Ramos (cell line): ENCODE data around the gene C19orf85.
"Not testable (repeated sequence)": the region's sequence is repeated elsewhere in the genome, so short reads cannot be mapped to it uniquely, and the experiment has no call there.

Source experiments
- in situ Hi-C: fragments of 300-500 bp; cut with MboI; formaldehyde crosslinking; loops from one replicate; pipeline ENCODE4 v1.14.3; 2022; ENCODE audit warnings: low sequenced_read_pairs; ENCODE audit not compliant: unreplicated experiment

C19orf85 gene

DNA sequence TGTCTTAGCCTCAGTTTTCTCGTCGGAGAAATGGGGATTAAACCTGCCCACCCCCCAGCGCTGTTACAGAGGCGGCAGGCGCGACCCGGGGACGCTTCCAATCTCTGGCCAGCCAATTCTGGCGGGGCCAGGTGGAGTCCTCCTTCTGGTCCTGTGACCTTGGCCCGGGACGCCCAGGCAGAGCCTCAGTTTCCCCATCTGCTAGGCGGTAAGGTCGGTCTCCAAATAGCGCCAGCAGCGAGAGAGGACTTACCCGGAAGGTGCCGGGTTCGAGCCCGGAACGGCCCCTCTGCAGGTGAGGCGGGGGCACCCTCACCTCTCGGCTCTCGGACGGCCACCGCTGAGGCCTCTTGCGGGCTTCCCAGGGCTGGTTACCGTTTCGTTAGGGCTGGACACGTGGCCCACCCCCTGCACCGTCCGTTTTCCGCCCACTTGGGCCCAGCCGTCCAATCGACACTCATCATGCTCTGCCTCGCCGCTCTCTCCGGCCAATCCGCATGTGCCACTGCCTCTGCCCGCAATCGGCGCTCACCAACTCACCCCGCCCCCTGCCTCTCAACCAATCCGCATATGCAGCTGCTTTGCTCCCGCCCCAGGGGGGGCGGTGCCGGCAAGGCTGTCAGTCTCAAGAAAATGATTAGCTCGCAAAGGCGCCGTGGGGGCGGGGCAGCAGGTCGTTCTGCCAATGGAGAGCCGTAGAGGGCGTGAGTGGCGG lies 3.1 kb downstream of the C19orf85 start, which contains the start of gene ISOC2:
Gene ISOC2 (minus strand): TSS at position 384 of the 715 bp plus-strand sequence. CDS start 5,156 bp downstream, outside the sequence.
- in situ Hi-C loops = no loop called here

- in situ Hi-C loops = no loop called here
Observed at GRCh38 chr19:55460670-55461258, 3.8 kb downstream of the C19orf85 start.

- in situ Hi-C loops = no loop called here
Observed at GRCh38 chr19:55459950-55460657, 4.4 kb downstream of the C19orf85 start.

- in situ Hi-C loops = no loop called here
Observed at GRCh38 chr19:55459551-55459949, 5.0 kb downstream of the C19orf85 start.

GRCh38 chr19:55457683-55458457 lies 6.7 kb downstream of the C19orf85 start:
- in situ Hi-C loops = no loop called here

DNA sequence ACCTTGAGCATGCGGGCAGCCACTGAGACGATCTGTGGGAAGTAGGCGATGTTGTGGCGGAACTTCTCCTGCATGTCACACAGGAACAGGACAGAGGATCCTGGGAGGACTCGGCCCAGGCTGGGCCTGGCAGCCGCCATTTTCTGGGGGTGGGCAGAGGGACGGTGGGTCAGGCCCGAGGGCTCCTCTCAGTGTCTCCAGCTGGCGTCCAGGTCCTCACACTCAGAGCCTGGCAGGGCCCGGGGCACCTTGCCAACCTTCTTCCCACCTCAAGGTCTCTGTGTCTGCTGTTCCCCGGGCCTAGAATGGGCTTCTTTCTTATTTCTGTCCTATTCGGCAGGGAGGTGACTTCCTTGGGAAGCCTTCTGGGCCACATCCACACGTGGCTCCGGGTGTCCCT lies 8.2 kb downstream of the C19orf85 start:
- in situ Hi-C loops = no loop called here

DNA sequence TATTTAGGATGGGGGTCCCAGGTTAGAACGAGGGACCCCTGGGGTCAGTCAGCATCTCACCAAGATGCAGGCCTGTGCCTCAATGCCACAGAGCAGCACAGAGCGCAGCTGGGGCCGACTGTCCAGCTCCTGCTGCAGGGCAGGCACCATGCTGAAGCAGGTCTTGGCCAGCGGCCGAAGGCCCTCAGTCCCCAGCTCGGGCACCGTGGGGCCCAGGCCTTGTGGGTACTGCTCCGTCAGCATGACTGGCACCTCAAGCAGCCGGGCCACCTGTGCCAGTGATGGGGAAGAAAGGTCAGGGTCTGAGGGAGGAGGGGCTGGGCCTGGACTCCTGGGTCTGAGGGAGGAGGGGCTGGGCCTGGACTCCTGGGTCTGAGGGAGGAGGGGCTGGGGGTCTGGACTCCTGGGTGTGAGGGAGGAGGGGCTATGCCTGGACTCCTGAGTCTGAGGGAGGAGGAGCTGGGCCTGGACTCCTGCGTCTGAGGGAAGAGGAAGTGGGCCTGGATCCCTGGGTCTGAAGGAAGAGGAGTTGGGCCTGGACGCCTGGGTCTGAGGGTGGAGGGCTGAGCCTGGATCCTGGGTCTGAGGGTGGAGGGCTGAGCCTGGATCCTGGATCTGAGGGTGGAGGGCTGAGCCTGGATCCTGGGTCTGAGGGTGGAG lies 8.8 kb downstream of the C19orf85 start:
- in situ Hi-C loops = no loop called here

GRCh38 chr19:55454787-55455243 lies 9.7 kb downstream of the C19orf85 start:
- in situ Hi-C loops = no loop called here

DNA sequence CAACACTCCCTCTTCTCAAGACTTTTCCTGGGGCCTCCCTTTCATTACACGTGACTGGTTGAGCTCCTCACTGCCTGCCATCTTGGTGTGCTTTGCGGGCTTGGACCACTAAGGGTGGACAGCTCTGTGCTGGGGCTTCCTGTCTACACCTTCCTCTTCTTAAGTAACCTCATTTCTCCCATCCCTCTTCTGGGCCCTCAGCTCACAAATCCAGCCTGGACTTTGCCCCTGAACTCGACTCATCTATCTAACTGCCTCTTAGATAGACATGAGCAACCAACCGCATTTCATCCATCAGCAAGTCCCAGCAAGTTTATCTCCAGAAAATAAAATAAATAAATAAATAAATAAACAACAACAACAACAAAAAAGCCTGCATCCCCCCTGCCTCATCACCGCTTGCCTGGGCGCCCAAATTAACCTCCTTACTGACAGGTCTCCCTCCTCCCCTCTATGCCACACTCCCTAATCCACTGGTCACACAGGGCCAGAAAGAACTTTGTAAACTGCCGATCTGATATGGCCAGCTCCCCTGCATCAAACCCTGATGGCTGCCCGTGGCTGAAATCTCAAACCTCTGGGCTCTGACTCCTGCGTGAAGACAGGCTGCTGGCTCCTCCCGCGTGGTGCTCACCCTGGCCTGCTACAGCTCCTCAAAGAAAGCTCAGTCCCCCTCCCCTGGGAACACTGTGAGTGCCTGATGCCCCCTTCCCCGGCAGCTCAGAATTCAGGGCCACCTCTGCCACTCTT lies 10.9 kb downstream of the C19orf85 start:
- in situ Hi-C loops = no loop called here

DNA sequence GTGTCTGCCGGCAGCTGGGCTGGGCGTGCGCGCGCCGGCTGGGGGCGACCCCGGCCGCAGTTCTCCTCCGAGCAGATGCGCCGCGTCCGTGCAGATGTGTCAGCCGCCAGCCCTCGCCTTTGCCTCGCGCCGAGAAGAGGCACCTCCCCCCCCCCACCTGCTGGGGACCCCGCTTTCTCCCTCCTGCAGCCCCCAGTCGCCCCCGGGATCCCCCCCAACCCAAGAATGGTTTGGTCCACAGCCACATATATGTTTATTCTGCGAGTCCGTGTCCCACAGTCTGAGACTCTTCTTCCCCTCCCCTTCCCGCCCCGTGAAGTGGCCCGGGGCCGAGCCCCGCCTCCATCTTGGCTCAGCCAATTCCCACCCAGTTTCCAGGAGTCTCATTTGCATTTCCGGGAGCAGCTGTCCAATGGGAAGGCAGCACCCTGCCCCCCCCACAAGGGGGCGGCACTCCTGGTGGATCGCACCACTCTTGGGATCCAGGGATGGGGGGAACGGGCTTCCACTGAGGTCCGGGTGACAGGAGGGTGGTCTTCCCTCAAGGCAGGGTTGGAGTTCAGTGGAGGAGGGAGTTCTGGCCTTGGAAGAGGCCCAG lies 11.7 kb downstream of the C19orf85 start:
- in situ Hi-C loops = no loop called here

GRCh38 chr19:55451965-55452748 lies 12.4 kb downstream of the C19orf85 start:
- in situ Hi-C loops = no loop called here

- in situ Hi-C loops = no loop called here
Observed at GRCh38 chr19:55451163-55451964, 13.2 kb downstream of the C19orf85 start.

GRCh38 chr19:55449469-55449868 lies 15.1 kb downstream of the C19orf85 start:
- in situ Hi-C loops = no loop called here

GRCh38 chr19:55448175-55448490 lies 16.4 kb downstream of the C19orf85 start:
- in situ Hi-C loops = not testable (repeated sequence)

DNA sequence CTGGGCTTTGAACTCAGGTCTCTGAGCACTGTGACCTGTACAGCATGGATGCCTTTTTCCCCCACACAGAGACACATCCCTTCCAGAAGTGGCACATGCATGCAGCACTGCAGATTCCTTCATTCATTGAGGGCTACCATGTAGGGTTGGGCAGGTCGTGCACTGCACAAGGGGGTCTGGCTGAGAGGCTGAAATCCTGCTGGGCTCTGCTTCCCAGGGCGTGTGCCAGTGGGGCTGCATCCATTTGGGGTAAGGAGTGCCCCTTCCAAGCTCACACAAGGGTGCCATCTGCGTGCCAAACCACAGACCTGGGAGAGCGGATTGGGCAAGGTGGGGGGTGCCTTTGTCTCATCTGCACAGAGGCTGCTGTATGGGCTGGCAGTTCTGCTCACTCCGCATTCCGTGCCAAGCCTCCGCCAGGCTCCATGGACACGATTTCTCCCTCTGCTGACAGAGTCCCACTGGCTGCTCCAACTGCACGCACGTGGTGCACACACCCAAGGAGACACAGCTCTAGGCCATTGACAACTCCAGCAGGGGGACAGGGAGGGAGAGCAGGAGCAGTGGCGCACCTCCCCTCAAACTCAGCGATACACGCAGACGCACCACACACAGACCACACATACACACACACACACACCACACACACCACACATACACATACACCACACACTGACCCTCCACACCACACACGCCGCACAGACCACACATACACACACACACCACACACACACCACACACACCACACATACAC lies 17.0 kb downstream of the C19orf85 start:
- in situ Hi-C loops = no loop called here

DNA sequence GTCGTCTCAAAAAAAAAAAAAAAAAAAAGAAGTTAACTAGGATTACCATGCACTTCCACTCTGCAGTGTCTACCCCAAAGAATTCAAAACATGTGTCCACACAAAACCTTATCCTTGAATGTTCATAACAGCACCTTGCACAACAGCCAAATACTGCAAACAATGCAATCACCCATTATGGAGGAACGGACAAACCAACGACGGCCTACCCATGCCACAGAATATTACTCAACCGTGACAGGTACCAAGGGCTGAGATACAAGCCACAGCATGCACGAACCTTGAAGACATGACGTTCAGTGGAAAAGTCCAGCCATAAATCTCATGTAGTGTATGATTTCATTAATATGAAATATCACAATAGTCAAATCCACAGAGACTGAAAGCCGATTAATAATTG lies 18.5 kb downstream of the C19orf85 start:
- in situ Hi-C loops = no loop called here

DNA sequence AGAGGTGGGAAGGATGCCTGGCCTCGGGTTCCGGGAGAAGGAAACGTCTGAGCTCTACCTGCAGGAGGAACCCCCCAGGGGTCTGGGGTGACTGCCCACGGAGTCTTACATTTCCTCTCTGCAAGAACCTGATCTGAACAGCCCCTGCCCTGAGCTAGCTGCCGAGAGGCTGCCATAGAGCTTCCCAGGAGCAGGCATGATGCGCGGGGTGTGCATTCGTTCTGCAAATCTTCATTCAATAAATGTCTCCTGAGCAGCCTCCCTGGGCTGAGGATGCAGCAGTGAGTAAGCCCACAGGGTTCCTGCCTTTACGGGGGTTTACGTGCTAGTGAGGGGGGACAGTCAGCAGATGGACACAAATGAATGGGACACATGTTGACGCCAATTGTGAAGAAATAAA lies 19.9 kb downstream of the C19orf85 start:
- in situ Hi-C loops = no loop called here
